Activated naive CD4-positive, alpha-beta T cell treated with anti-CD3 and anti-CD28 coated beads, Interleukin-2, amount 50 U/mL, for 24 hours (primary cell): Measurements from ENCODE around the gene ZNF432.
"Not testable (repeated sequence)": the region's sequence is repeated elsewhere in the genome, so short reads cannot be mapped to it uniquely, and the experiment has no call there.

Experiments
- H3K27ac Mint-ChIP-seq: one replicate; pipeline ENCODE4 v1.8.0; 2021; ENCODE audit warnings: mild to moderate bottlenecking, mixed read lengths
- H3K27me3 Mint-ChIP-seq: one replicate; pipeline ENCODE4 v1.8.0; 2021; ENCODE audit warnings: mixed read lengths
- H3K36me3 Mint-ChIP-seq: one replicate; pipeline ENCODE4 v1.8.0; 2021; ENCODE audit warnings: mixed read lengths
- H3K4me1 Mint-ChIP-seq: one replicate; pipeline ENCODE4 v1.8.0; 2021; ENCODE audit warnings: mixed read lengths
- H3K4me3 Mint-ChIP-seq: one replicate; pipeline ENCODE4 v1.8.0; 2021; ENCODE audit warnings: mild to moderate bottlenecking, mixed read lengths
- H3K9me3 Mint-ChIP-seq: one replicate; pipeline ENCODE4 v1.8.0; 2021; ENCODE audit warnings: mixed read lengths

The ZNF432 gene

GRCh38 chr19:52048555-52049501 lies at the start of gene ZNF432:
Gene ZNF432 (minus strand): TSS chr19:52048838. CDS start chr19:52046868, 1,970 bp downstream.
- Mint-ChIP-seq H3K4me1 (peaks cover 36% of the 10 kb centered on the region), H3K27ac (peak within 1 kb of the TSS; percentile 99), H3K27me3 (no peaks in the 10 kb centered on the region), H3K4me3 (peak within 1 kb of the TSS; percentile 96), H3K9me3 (peaks cover 31% of the 10 kb centered on the region), H3K36me3 (peaks cover 51% of the 10 kb centered on the region)

GRCh38 chr19:52096416-52096815 lies 47.8 kb upstream of the ZNF432 start:
- peaks cover 40% of the 10 kb centered on the region for H3K36me3 Mint-ChIP-seq
- not testable (repeated sequence) for H3K27ac Mint-ChIP-seq, H3K27me3 Mint-ChIP-seq
- H3K4me1 Mint-ChIP-seq: peaks cover 34% of the 10 kb centered on the region
- H3K4me3 Mint-ChIP-seq: peak overlapping the region; percentile 95
- peaks cover 21% of the 10 kb centered on the region for H3K9me3 Mint-ChIP-seq

- Mint-ChIP-seq H3K9me3 (peaks cover 23% of the 10 kb centered on the region), H3K27ac (peak within 1 kb of the TSS; percentile 94), H3K4me3 (peak within 1 kb of the TSS; percentile 95), H3K4me1 (peaks cover 41% of the 10 kb centered on the region), H3K27me3 (no peaks in the 10 kb centered on the region), H3K36me3 (peaks cover 48% of the 10 kb centered on the region)
These were observed 46.8 kb upstream of the ZNF432 start, which contains the start of gene ZNF841 for GRCh38 chr19:52095172-52096014. Gene ZNF841 (minus strand): TSS chr19:52095765. CDS start chr19:52084801, 10,964 bp downstream.

GRCh38 chr19:52094526-52095130 lies 46.0 kb upstream of the ZNF432 start:
- peaks cover 56% of the 10 kb centered on the region for H3K36me3 Mint-ChIP-seq
- peaks cover 48% of the 10 kb centered on the region for H3K4me1 Mint-ChIP-seq
- H3K27ac Mint-ChIP-seq: peak overlapping the region; percentile 94
- peaks cover 29% of the 10 kb centered on the region for H3K9me3 Mint-ChIP-seq
- no peaks in the 10 kb centered on the region for H3K27me3 Mint-ChIP-seq
- H3K4me3 Mint-ChIP-seq: peak overlapping the region; percentile 95

GRCh38 chr19:52086481-52086880 lies 37.8 kb upstream of the ZNF432 start:
- H3K27ac Mint-ChIP-seq: no peak overlapping the region
- no peaks in the 10 kb centered on the region for H3K27me3 Mint-ChIP-seq
- H3K4me3 Mint-ChIP-seq: no peak overlapping the region
- H3K4me1 Mint-ChIP-seq: peaks cover 14% of the 10 kb centered on the region
- peaks cover 86% of the 10 kb centered on the region for H3K36me3 Mint-ChIP-seq
- H3K9me3 Mint-ChIP-seq: peaks cover 33% of the 10 kb centered on the region

GRCh38 chr19:52070496-52070895 lies 21.9 kb upstream of the ZNF432 start:
- Mint-ChIP-seq H3K9me3 (peaks cover 50% of the 10 kb centered on the region), H3K4me3 (peak overlapping the region; percentile 49), H3K4me1 (peaks cover 5% of the 10 kb centered on the region), H3K27me3 (no peaks in the 10 kb centered on the region), H3K27ac (no peak overlapping the region), H3K36me3 (peaks cover 86% of the 10 kb centered on the region)

- H3K27me3 Mint-ChIP-seq: no peaks in the 10 kb centered on the region
- peaks cover 84% of the 10 kb centered on the region for H3K36me3 Mint-ChIP-seq
- no peak overlapping the region for H3K27ac Mint-ChIP-seq
- peaks cover 47% of the 10 kb centered on the region for H3K9me3 Mint-ChIP-seq
- H3K4me3 Mint-ChIP-seq: no peak overlapping the region
- H3K4me1 Mint-ChIP-seq: peaks cover 5% of the 10 kb centered on the region
These were observed 21.0 kb upstream of the ZNF432 start for GRCh38 chr19:52069653-52070052.

- H3K27me3 Mint-ChIP-seq: no peaks in the 10 kb centered on the region
- no peak overlapping the region for H3K4me3 Mint-ChIP-seq
- peaks cover 38% of the 10 kb centered on the region for H3K9me3 Mint-ChIP-seq
- H3K4me1 Mint-ChIP-seq: peaks cover 5% of the 10 kb centered on the region
- peaks cover 72% of the 10 kb centered on the region for H3K36me3 Mint-ChIP-seq
- no peak overlapping the region for H3K27ac Mint-ChIP-seq
These were observed 17.7 kb upstream of the ZNF432 start for GRCh38 chr19:52066258-52066863.

GRCh38 chr19:52065399-52065798 lies 16.8 kb upstream of the ZNF432 start:
- H3K4me1 Mint-ChIP-seq: peaks cover 5% of the 10 kb centered on the region
- H3K9me3 Mint-ChIP-seq: peaks cover 29% of the 10 kb centered on the region
- H3K4me3 Mint-ChIP-seq: no peak overlapping the region
- H3K27ac Mint-ChIP-seq: peak overlapping the region; percentile 2
- H3K36me3 Mint-ChIP-seq: peaks cover 69% of the 10 kb centered on the region
- H3K27me3 Mint-ChIP-seq: no peaks in the 10 kb centered on the region

GRCh38 chr19:52056480-52056879 lies 7.8 kb upstream of the ZNF432 start:
- H3K27ac Mint-ChIP-seq, H3K4me3 Mint-ChIP-seq: not testable (repeated sequence)
- peaks cover 55% of the 10 kb centered on the region for H3K36me3 Mint-ChIP-seq

GRCh38 chr19:52051736-52052135 lies 3.1 kb upstream of the ZNF432 start:
- Mint-ChIP-seq H3K4me1 (peaks cover 29% of the 10 kb centered on the region), H3K9me3 (peaks cover 33% of the 10 kb centered on the region)
- H3K27ac Mint-ChIP-seq: not testable (repeated sequence)

More at GRCh38 chr19:52056480-52056879, 7.8 kb upstream of the ZNF432 start:
- not testable (repeated sequence) for H3K27me3 Mint-ChIP-seq, H3K4me1 Mint-ChIP-seq
- H3K9me3 Mint-ChIP-seq: peaks cover 26% of the 10 kb centered on the region

GRCh38 chr19:52039169-52039568 lies 9.5 kb downstream of the ZNF432 start:
- H3K4me1 Mint-ChIP-seq: no peaks in the 10 kb centered on the region
- no peaks in the 10 kb centered on the region for H3K27me3 Mint-ChIP-seq
- peaks cover 85% of the 10 kb centered on the region for H3K36me3 Mint-ChIP-seq
- no peak overlapping the region for H3K4me3 Mint-ChIP-seq
- H3K27ac Mint-ChIP-seq: no peak overlapping the region
- peaks cover 49% of the 10 kb centered on the region for H3K9me3 Mint-ChIP-seq

More at GRCh38 chr19:52051736-52052135, 3.1 kb upstream of the ZNF432 start:
- not testable (repeated sequence) for H3K4me3 Mint-ChIP-seq, H3K27me3 Mint-ChIP-seq
- peaks cover 49% of the 10 kb centered on the region for H3K36me3 Mint-ChIP-seq

GRCh38 chr19:52034051-52034728 lies 14.4 kb downstream of the ZNF432 start:
- Mint-ChIP-seq H3K36me3 (peaks cover 68% of the 10 kb centered on the region), H3K27me3 (no peaks in the 10 kb centered on the region), H3K9me3 (peaks cover 42% of the 10 kb centered on the region)

GRCh38 chr19:52028780-52029123 lies 19.9 kb downstream of the ZNF432 start:
- no peaks in the 10 kb centered on the region for H3K27me3 Mint-ChIP-seq
- H3K27ac Mint-ChIP-seq: peak overlapping the region; percentile 97
- H3K9me3 Mint-ChIP-seq: peaks cover 18% of the 10 kb centered on the region
- peaks cover 61% of the 10 kb centered on the region for H3K36me3 Mint-ChIP-seq
- peaks cover 33% of the 10 kb centered on the region for H3K4me1 Mint-ChIP-seq
- H3K4me3 Mint-ChIP-seq: peak overlapping the region; percentile 94

More at GRCh38 chr19:52034051-52034728, 14.4 kb downstream of the ZNF432 start:
- Mint-ChIP-seq H3K4me3 (peak overlapping the region; percentile 47), H3K27ac (no peak overlapping the region), H3K4me1 (no peaks in the 10 kb centered on the region)
